ENCODE measurements around the gene ARHGEF3. TPM values are rescaled to one million over a fixed set of nuclear protein-coding genes. Genes with fewer than 3 reads are reported as not detected.

ARHGEF3 gene
- total and polyA plus RNA-seq, 2 donors (not counting 3 experiments of a cell fraction or from before 2014, with no cell fraction given), result 6.7 to 16.3 TPM

DNA sequence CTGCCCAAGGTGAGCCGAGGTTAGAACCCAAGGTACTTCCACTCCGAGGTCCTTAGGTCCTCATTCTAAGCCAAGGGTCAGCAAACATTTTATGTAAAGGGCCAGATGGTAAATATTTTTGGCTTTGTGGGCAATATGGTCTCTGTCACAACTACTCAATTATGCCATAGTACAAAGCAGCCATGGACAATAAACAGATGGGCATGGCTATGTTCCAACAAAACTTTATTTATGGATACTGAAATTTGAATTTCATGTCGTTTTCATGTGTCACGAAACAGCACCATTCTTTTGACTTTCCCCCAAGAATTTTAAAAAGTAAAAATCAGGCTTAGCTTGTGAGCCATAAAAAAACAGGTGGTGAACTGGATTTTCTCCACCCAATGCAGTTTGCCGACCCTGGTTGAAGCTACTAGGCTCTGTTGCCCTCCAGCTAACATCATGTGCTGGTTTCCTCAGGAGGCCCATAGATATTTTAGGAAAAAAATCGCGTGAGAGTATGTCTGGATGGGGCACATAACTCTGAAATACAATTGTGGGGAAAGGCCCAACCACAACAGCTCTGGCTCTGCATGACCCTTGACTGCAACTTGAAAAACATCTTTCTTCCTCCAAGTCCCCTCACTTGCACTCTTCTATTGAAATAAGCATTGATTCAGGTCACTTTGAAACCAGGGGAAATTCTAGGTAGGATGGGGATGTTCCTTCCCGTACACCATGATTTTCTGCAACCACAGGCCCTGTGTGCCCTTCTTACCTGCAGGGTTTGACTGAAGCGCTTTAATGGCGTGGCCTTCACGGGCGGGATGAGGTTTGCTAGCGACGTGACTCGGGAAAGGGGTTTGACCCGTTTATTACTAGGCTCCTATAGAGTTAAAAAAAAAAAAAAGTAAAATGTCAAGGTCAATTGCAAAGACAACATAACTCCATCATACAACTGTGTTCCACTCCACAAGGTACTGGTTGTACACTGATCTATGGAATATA is 28.5 kb downstream of the ARHGEF3 start:
- FAIRE-seq (no peak), DNase-seq (ENCODE audit: low read depth, low spot score) (no peak)
- no peaks in the 10 kb centered on the region for H3K79me2 ChIP-seq (ENCODE audit: control insufficient read depth, insufficient read depth, low read length)
- ChIA-PET CTCF (no interaction called here), POLR2A (no interaction called here)
- no peaks in the 10 kb centered on the region for H3K27me3 ChIP-seq (ENCODE audit: control insufficient read depth in 2 of 2, insufficient read depth in 2 of 2, low read length in 2 of 2)
- no peak overlapping the region for H3K9ac ChIP-seq (replicated peaks; ENCODE audit: extremely low read depth, insufficient read depth, low read length)
- H4K20me1 ChIP-seq (replicated peaks; ENCODE audit: control insufficient read depth, extremely low read depth, insufficient read depth, low read length), result no peaks in the 10 kb centered on the region
- H3K27ac ChIP-seq (ENCODE audit: insufficient read depth, low read depth, low read length), result no peak overlapping the region
- H3K9me3 ChIP-seq (replicated peaks; ENCODE audit: control insufficient read depth, insufficient read depth, low read length), result no peaks in the 10 kb centered on the region
- TF ChIP-seq POLR2AphosphoS5 (IDR thresholded peaks at IDR 0.05; ENCODE audit: insufficient read depth, low read depth, low read length), result no peak
- BruUV-seq (replicated peaks), result no TSS peak
- H3K4me1 ChIP-seq (ENCODE audit: control insufficient read depth, extremely low read depth, insufficient read depth, low read length), result no peaks in the 10 kb centered on the region
- H2AFZ ChIP-seq (ENCODE audit: low read depth, low read length), result no peak overlapping the region
- peaks cover 0 to 12% of the 10 kb centered on the region in 2 experiments for H3K36me3 ChIP-seq (ENCODE audit: control insufficient read depth in 2 of 2, extremely low read depth in 1 of 2, insufficient read depth in 2 of 2, low read length in 2 of 2)
- dilution Hi-C loops (cut with MboI; ENCODE audit: extremely low pct_ligation_motif_present, low sequenced_read_pairs) (no loop called here), intact Hi-C loops (cut with micrococcal nuclease) (no loop called here)
- no peak overlapping the region for H3K4me3 ChIP-seq (replicated peaks in 1 of 3; ENCODE audit: insufficient read depth in 1 of 3, low read depth in 1 of 3, low read length in 3 of 3)
- H3K4me2 ChIP-seq (ENCODE audit: insufficient read depth, low read length), result no peak overlapping the region
- H3K9me1 ChIP-seq (replicated peaks; ENCODE audit: control insufficient read depth, extremely low read depth, insufficient read depth, low read length), result no peaks in the 10 kb centered on the region

DNA sequence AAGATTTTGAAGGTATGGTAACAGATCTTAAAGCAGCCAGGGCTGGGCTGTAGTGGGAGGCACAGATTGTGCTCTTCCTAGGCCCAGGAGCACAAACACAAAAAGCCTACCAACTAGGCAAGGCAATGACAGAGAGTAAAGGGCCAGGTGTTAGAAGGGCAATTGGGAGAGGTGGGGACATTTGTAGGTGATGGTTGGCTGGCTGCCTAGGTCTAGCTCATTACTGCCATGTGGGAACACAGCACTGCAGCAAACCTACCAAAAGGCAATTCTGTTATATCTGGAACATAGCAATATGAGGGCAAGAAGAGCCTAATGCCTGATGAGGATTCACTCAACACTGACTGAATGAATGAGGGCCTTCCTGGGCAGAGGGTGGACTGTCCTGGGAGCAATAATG is 30.4 kb downstream of the ARHGEF3 start:
- no peak for TF ChIP-seq POLR2AphosphoS5 (IDR thresholded peaks at IDR 0.05; ENCODE audit: insufficient read depth, low read depth, low read length)
- no peak for TF ChIP-seq EZH2 (IDR thresholded peaks at IDR 0.05; ENCODE audit: borderline replicate concordance, low read depth, low read length, severe bottlenecking)
- TF ChIP-seq GATA2 (IDR thresholded peaks at IDR 0.05; ENCODE audit: insufficient read depth, insufficient read length, low read depth, low read length), result no peak
- TF ChIP-seq FOS (IDR thresholded peaks at IDR 0.05; ENCODE audit: borderline replicate concordance, insufficient read depth, low read length), result no peak
- TF ChIP-seq MYC (IDR thresholded peaks at IDR 0.05; ENCODE audit: low read depth, low read length), result no peak
- TF ChIP-seq, protein P1, sequence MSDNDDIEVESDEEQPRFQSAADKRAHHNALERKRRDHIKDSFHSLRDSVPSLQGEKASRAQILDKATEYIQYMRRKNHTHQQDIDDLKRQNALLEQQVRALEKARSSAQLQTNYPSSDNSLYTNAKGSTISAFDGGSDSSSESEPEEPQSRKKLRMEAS (IDR thresholded peaks at IDR 0.05; ENCODE audit: insufficient read depth, insufficient read length), result no peak
- no peak for TF ChIP-seq JUN (IDR thresholded peaks at IDR 0.05; ENCODE audit: borderline replicate concordance, insufficient read depth, insufficient read length, low read depth)
- TF ChIP-seq, protein P2, sequence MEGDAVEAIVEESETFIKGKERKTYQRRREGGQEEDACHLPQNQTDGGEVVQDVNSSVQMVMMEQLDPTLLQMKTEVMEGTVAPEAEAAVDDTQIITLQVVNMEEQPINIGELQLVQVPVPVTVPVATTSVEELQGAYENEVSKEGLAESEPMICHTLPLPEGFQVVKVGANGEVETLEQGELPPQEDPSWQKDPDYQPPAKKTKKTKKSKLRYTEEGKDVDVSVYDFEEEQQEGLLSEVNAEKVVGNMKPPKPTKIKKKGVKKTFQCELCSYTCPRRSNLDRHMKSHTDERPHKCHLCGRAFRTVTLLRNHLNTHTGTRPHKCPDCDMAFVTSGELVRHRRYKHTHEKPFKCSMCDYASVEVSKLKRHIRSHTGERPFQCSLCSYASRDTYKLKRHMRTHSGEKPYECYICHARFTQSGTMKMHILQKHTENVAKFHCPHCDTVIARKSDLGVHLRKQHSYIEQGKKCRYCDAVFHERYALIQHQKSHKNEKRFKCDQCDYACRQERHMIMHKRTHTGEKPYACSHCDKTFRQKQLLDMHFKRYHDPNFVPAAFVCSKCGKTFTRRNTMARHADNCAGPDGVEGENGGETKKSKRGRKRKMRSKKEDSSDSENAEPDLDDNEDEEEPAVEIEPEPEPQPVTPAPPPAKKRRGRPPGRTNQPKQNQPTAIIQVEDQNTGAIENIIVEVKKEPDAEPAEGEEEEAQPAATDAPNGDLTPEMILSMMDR (IDR thresholded peaks at IDR 0.05; ENCODE audit: extremely low read depth in 1 of 2, insufficient read depth in 1 of 2, low read depth in 1 of 2, low read length in 2 of 2), result no peak
- BruUV-seq (replicated peaks), result no TSS peak
- Histone ChIP-seq H3K4me3 (replicated peaks in 1 of 3; ENCODE audit: insufficient read depth in 1 of 3, low read depth in 1 of 3, low read length in 3 of 3) (no peak overlapping the region), H3K9me1 (replicated peaks; ENCODE audit: control insufficient read depth, extremely low read depth, insufficient read depth, low read length) (no peaks in the 10 kb centered on the region), H3K9ac (replicated peaks; ENCODE audit: extremely low read depth, insufficient read depth, low read length) (no peak overlapping the region), H3K4me2 (ENCODE audit: insufficient read depth, low read length) (no peak overlapping the region), H3K79me2 (ENCODE audit: control insufficient read depth, insufficient read depth, low read length) (no peaks in the 10 kb centered on the region), H2AFZ (ENCODE audit: low read depth, low read length) (no peak overlapping the region), H3K9me3 (replicated peaks; ENCODE audit: control insufficient read depth, insufficient read depth, low read length) (no peaks in the 10 kb centered on the region), H3K4me1 (ENCODE audit: control insufficient read depth, extremely low read depth, insufficient read depth, low read length) (no peaks in the 10 kb centered on the region), H3K27ac (ENCODE audit: insufficient read depth, low read depth, low read length) (no peak overlapping the region), H3K27me3 (ENCODE audit: control insufficient read depth in 2 of 2, insufficient read depth in 2 of 2, low read length in 2 of 2) (no peaks in the 10 kb centered on the region), H3K36me3 (ENCODE audit: control insufficient read depth in 2 of 2, extremely low read depth in 1 of 2, insufficient read depth in 2 of 2, low read length in 2 of 2) (peaks cover 0 to 12% of the 10 kb centered on the region in 2 experiments), H4K20me1 (replicated peaks; ENCODE audit: control insufficient read depth, extremely low read depth, insufficient read depth, low read length) (no peaks in the 10 kb centered on the region)
- dilution Hi-C loops (cut with MboI; ENCODE audit: extremely low pct_ligation_motif_present, low sequenced_read_pairs), result no loop called here
- no peak for FAIRE-seq
- no peak for DNase-seq (ENCODE audit: low read depth, low spot score)
- POLR2A ChIA-PET, result no interaction called here
- intact Hi-C loops (cut with micrococcal nuclease), result no loop called here
- CTCF ChIA-PET, result interaction anchor here (1.3 kb wide), 1 partner anchor 11 kb away, joined by 6 read pairs; no protein-coding TSS in a partner anchor

Measured in endothelial cell of umbilical vein (primary cell).